ENCODE data around the gene SAG. TPM values are rescaled to one million over a fixed set of nuclear protein-coding genes. Genes with fewer than 3 reads are reported as not detected.
A peak's percentile ranks its signal among the peaks of the same experiment; 100 is the strongest.

Gene SAG
- total RNA-seq, 1 donor from 2014 or later, result not detected

- Mint-ChIP-seq H3K4me1 (ENCODE audit: low read depth) (peaks cover 27% of the 10 kb centered on the region), H3K36me3 (ENCODE audit: insufficient read depth) (peaks cover 2% of the 10 kb centered on the region), H3K4me3 (ENCODE audit: low read depth) (peak overlapping the region; percentile 85), H3K27me3 (peaks cover 12% of the 10 kb centered on the region), H3K9me3 (ENCODE audit: low read depth) (no peaks in the 10 kb centered on the region), H3K27ac (no peak overlapping the region)
- no peak for DNase-seq (ENCODE audit: low spot score, unreplicated experiment)
- TF ChIP-seq CTCF (IDR thresholded peaks at IDR 0.05; ENCODE audit: unreplicated experiment), result no peak
These were observed 48.3 kb downstream of the SAG start for GRCh38 chr2:233355916-233356315.

- Mint-ChIP-seq H3K4me1 (ENCODE audit: low read depth) (peaks cover 28% of the 10 kb centered on the region), H3K9me3 (ENCODE audit: low read depth) (no peaks in the 10 kb centered on the region), H3K4me3 (ENCODE audit: low read depth) (peak overlapping the region; percentile 85), H3K36me3 (ENCODE audit: insufficient read depth) (peaks cover 2% of the 10 kb centered on the region), H3K27me3 (peaks cover 12% of the 10 kb centered on the region), H3K27ac (peak overlapping the region; percentile 17)
- DNase-seq (ENCODE audit: low spot score, unreplicated experiment), result no peak
- no peak for TF ChIP-seq CTCF (IDR thresholded peaks at IDR 0.05; ENCODE audit: unreplicated experiment)
These were observed 49.1 kb downstream of the SAG start for GRCh38 chr2:233356546-233357308.

- Mint-ChIP-seq H3K36me3 (ENCODE audit: insufficient read depth) (peaks cover 2% of the 10 kb centered on the region), H3K9me3 (ENCODE audit: low read depth) (no peaks in the 10 kb centered on the region), H3K27ac (no peak overlapping the region), H3K4me1 (ENCODE audit: low read depth) (peaks cover 28% of the 10 kb centered on the region), H3K4me3 (ENCODE audit: low read depth) (no peak overlapping the region), H3K27me3 (peaks cover 12% of the 10 kb centered on the region)
- no peak for TF ChIP-seq CTCF (IDR thresholded peaks at IDR 0.05; ENCODE audit: unreplicated experiment)
- DNase-seq (ENCODE audit: low spot score, unreplicated experiment), result no peak
These were observed 50.7 kb downstream of the SAG start for GRCh38 chr2:233358335-233358734.

- TF ChIP-seq CTCF (IDR thresholded peaks at IDR 0.05; ENCODE audit: unreplicated experiment), result no peak
- DNase-seq (ENCODE audit: low spot score, unreplicated experiment), result no peak
- H3K9me3 Mint-ChIP-seq (ENCODE audit: low read depth), result no peaks in the 10 kb centered on the region
- H3K4me3 Mint-ChIP-seq (ENCODE audit: low read depth), result no peak overlapping the region
- peaks cover 3% of the 10 kb centered on the region for H3K36me3 Mint-ChIP-seq (ENCODE audit: insufficient read depth)
- H3K27ac Mint-ChIP-seq, result no peak overlapping the region
- H3K27me3 Mint-ChIP-seq, result peaks cover 12% of the 10 kb centered on the region
- H3K4me1 Mint-ChIP-seq (ENCODE audit: low read depth), result peaks cover 22% of the 10 kb centered on the region
These were observed 51.3 kb downstream of the SAG start for GRCh38 chr2:233358947-233359346.

- Mint-ChIP-seq H3K27me3 (peaks cover 12% of the 10 kb centered on the region), H3K4me3 (ENCODE audit: low read depth) (no peak overlapping the region), H3K4me1 (ENCODE audit: low read depth) (peaks cover 21% of the 10 kb centered on the region), H3K36me3 (ENCODE audit: insufficient read depth) (peaks cover 3% of the 10 kb centered on the region), H3K27ac (no peak overlapping the region), H3K9me3 (ENCODE audit: low read depth) (no peaks in the 10 kb centered on the region)
- TF ChIP-seq CTCF (IDR thresholded peaks at IDR 0.05; ENCODE audit: unreplicated experiment), result no peak
- DNase-seq (ENCODE audit: low spot score, unreplicated experiment), result no peak
These were observed 52.2 kb downstream of the SAG start for GRCh38 chr2:233359823-233360222.

Data from progenitor cell of endocrine pancreas (in vitro differentiated cells).